GM18907 (cell line): ENCODE data around the gene PGAP3.
A peak's percentile ranks its signal among the peaks of the same experiment; 100 is the strongest.

ENCODE experiments used
- ATAC-seq: cut with Tn5 transposase; IDR thresholded peaks from one replicate; pipeline ENCODE4 v1.9.1; 2021; ENCODE audit warnings: mild to moderate bottlenecking, moderate library complexity; ENCODE audit not compliant: unreplicated experiment

Gene PGAP3

DNA sequence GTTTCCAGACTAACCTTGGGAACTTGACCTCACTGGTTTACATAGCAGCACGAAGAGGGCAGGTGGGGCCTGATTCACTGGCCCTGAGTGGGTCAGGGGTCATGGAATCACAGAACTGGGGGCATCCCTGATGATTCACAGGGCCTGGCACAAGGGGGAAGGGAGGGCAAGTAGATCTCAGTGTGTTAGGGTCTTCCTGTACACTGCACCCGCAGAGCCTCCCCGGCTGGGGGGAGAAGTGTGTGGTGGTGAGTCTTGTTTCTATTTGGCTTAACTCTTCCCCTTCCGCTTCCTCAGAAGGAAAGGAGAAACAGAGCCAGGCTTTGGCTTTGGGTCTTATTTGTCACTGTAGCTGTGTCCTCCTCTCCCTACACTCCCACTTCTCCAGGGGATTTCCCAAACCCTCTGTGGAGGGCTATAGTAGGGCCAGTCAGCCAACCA is 47.2 kb downstream of the PGAP3 start:
- ATAC-seq: no peak

DNA sequence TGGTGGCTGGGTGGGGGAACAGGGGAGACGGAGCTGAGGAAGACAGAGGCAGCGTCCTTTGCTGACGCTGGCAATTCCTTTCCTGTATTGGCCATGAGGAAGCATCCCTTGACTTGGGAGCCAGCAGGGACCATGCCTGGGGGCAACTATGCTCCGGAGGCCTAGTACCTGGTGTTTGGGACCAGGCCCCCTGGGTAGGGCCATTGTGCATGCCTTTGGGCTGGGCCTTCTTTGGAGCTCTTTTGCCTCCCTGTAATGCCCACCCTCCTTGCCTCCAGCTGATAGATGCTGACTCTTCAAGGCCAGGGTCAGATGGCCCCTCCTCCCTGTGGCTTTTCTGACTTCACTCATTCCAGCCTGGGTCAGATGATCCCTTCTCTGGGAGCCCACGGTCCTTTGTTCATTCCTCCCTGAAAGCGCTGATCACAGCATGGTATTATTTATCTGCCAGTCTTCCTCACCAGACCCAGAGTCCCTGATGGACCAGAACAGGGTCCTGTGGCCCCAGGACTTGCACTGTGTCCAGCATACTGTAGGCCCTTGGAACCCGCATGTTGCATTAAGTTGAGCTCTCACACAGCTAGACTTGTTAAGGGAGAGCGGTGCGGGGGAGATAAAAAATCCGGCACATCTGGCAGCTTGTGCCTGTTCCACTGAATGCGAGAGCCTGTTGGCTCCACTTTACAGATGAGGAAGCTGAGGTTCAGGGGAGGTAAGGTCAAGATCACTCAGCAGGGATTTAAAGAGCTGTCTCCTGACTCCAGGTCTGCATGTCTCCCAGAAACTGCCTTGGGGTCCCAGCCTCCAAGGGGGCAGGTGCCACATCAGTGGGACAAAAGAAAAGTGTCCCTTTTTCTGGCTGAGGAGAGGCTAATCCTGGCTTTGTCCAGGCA is 48.0 kb downstream of the PGAP3 start:
- ATAC-seq: no peak

DNA sequence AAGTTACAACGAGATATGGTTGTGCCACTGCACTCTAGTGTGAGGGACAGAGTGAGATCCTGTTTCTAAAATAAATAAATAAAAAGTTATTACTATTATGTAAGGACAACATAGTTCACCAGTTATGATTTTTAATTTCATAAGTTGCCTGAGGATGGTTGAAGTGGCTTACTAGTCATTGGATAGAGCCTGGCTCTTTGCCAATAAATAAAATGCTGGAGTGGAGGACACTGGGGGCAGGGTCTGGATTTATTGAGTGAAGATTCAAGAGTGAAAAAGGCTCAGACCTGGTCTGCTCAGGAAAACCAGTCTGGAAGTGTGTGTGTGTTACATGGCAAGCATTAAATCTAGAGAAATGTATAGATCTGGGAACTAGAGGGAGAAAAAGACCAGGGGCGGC is 48.8 kb downstream of the PGAP3 start:
- no peak for ATAC-seq

DNA sequence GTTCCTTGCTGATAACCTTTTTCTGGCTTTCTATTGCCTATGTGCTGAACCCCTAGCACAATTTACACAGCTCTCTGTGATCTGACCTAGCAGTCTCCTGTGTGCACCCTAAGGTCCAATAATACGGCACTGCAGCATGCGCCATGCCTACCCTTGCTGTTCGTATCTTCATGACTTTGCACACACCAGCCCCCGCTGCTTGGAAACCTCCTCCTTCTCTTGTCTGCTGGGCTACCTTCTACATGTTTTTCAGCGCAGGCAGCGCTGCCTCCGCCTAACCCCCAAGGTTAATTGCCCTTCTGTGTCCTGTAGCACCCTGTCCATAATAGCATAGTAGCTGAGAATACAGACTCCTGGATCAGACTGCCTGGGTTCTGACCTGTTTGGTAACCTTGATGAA is 49.5 kb downstream of the PGAP3 start:
- ATAC-seq: no peak

DNA sequence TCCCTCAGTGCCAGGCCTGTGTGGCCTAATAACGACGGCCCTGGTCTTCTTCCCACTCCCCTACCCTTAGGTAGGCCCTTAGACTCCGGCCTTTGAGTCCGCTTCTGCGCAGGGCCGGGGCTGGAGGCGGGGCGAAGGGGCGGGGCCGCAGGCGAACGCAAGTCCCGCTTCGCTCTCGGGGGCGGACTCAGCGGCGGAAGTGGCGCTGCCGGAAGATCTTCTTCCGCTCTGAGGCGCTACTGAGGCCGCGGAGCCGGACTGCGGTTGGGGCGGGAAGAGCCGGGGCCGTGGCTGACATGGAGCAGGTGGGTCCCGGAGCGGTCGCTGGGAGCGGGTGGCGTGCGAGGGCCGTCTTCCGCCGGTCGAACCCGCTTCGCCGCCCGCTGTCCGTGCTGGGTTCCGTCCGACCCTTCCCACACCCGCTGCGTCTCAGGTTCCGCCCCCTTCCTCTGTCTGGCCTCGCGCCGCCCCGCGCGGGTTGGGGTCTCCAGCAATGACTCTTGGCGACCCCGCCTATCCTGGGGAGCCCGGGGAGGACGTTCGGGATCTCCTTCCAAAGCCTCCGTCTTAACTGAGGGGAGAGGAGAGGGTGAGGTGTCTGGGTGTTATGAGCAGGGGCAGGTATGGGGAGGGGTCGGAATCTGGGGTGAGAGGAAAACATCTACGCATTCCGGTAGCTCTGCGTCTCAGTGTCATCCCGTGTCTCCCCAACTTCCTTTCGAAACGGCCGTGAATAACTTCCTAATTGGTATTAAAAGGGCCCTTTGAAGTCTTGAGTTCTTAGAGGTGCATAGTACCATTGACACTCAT is 50.7 kb downstream of the PGAP3 start, which contains the start of gene STARD3:
Gene STARD3 (plus strand): TSS at position 218 of the 810 bp plus-strand sequence. CDS start 16,388 bp downstream, outside the sequence.
- peak; percentile 66 for ATAC-seq

DNA sequence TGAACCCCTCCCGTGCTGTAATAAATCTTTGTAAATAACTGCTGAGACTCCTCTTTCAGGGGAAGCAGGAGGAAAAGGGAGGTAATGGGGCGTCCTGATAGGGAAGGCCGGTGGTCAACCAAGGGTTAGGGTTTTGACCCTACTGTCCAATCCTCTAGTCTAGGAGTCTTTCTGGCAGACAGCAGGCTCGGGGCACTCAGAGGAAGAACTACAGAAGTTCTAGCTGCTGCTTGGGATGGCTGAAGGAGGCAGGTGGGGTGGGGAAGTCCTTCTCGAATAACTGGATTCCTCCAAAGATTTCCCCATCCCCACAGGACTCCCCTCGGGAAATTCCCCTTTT is 51.3 kb downstream of the PGAP3 start:
- ATAC-seq: peak; percentile 15

DNA sequence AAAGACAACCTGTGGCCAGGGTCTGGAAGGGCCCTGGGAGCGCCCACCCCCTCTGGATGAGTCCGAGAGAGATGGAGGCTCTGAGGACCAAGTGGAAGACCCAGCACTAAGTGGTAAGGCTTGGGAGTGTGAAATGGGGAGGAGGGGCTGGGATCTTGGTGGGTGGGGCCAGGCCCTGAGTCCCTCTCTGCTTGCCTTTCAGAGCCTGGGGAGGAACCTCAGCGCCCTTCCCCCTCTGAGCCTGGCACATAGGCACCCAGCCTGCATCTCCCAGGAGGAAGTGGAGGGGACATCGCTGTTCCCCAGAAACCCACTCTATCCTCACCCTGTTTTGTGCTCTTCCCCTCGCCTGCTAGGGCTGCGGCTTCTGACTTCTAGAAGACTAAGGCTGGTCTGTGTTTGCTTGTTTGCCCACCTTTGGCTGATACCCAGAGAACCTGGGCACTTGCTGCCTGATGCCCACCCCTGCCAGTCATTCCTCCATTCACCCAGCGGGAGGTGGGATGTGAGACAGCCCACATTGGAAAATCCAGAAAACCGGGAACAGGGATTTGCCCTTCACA is 52.2 kb downstream of the PGAP3 start:
- ATAC-seq: no peak

DNA sequence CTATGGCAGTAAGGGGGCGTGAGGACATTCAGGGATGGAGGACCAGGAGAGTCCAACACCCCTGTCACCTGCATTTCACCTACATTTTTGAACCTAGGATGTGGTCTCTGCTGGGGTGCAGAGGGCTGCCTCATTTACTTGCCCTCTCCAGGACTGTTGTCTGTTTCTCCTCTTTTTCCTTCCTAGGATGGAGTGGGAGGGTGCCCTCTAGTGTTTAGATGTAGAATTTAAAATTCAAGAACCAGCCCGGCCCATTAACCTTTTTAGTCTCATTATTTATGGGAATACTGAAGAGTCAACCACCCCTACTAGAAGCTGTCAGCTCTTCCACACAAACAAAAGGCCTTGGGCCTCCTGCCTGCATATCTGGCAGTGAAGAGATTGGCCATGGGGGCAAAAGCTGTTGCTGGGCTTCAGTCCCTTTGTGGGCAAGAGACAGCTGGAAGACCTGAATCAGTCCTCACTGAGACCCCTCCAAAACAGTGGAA is 53.4 kb downstream of the PGAP3 start:
- ATAC-seq: no peak

DNA sequence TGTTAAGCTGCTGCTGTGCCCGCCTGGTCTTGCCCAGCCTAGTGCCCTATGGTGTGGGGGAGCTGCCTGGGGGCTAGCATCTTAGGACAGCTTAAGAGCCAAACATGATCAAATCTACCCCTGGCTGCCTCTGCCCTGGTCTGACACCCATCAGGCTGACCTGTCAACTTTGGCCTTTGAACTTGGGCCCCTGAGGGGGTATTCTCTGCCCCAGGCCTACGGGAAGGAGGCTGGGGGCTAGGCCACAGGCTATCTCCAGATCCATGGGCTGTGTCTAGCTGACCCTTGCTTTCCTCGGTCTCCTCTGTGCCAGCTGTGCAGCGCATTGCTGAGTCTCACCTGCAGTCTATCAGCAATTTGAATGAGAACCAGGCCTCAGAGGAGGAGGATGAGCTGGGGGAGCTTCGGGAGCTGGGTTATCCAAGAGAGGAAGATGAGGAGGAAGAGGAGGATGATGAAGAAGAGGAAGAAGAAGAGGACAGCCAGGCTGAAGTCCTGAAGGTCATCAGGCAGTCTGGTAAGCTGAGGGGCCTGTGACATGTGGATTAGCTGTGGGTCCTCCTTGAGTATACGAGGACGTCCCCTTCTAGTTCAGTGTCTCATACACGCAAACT is 54.2 kb downstream of the PGAP3 start:
- ATAC-seq: no peak

DNA sequence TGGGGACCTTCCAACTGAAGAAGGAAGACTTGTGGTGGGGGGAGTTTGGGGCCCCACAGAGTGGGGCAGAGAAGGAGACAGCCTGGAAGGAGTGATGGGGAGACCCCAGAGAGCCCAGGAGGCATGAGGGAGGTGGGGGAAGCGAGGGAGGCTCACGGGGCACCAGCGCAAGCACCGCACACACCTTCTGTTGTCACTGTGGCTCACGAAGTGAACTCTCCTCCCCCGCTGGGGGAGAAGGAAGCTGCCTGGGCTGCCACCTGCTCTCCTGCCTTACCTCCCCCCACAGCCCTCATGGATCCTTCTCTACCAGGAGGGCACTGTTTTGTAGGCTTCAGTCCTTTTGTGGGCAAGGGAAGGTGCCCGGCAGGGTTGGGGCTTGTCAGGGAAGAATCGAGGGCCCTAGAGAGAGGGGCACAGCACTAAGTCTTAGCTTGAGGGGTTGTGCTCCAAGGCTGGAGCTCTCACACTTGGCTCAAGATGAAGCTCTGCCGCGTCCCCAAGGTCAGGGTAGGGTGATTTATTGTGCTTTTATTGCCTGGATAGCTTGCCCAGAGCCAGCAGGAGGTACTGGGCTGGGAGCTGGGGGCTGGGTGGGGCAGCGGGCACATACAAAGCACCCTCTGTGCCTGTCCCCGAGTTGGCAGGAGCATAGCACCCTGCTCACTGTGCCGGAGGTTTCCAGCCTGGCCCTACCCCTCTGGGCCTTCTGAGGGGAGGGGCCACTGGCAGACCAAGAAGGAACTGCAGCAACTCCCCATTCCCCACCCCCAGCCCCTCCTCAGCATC is 55.5 kb downstream of the PGAP3 start:
- ATAC-seq: no peak

DNA sequence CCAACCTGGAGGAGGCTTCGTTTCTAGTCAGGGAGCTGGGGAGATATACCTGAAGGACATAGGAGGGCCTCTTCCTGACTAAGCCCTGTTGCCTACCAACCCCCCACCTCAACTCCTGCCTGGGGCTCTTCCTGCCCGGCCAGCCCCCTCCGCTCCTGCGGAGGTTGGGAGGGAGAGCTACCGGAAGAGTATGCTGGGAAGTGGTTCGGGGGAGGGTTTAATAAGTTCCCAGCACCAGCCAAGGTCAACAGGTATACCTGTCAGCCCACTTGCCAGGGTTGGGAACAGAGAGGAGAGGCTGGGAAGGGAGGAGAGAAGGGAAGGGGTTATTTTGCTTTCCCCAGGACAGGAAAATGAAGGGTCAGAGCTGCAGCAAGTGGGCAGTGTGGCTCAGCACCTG is 56.5 kb downstream of the PGAP3 start:
- ATAC-seq: no peak

DNA sequence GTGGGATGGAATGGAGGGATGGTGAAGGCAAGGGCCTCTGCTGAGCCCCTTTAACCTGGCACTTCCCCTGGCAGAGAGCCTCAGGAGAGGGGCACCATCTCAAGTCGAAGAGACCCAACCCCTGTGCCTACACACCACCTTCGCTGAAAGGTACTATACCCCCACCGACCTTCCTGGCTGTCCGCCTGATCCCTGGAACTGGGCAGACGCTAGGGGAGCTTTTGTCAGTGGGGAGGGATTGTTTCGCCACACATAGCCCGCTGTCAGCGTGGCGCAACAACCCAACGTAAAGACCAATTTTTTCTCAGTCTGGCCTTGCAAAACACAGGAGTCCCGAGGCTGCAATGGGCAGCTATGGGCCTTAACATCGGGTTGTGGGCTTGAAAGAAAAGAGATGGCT is 58.0 kb downstream of the PGAP3 start:
- no peak for ATAC-seq

DNA sequence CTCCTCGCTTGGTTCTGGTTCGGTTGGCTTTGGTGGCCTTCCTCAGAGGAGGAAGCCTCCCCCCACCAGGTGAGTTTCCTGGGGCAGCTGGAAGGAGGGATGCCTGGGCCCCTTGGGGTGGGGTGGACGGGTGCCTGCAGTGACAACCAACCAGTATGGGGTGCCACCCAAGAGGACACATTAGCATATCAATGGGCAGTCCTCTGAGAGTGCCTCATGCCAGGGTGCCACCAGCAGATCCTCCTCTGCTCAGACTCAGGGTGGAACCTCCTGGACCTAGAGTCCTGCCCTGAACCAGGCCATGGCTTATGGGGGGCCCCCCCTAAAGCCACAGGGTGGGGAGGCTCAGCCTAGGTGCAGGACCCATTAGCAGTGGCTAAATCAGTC is 58.4 kb downstream of the PGAP3 start:
- no peak for ATAC-seq

DNA sequence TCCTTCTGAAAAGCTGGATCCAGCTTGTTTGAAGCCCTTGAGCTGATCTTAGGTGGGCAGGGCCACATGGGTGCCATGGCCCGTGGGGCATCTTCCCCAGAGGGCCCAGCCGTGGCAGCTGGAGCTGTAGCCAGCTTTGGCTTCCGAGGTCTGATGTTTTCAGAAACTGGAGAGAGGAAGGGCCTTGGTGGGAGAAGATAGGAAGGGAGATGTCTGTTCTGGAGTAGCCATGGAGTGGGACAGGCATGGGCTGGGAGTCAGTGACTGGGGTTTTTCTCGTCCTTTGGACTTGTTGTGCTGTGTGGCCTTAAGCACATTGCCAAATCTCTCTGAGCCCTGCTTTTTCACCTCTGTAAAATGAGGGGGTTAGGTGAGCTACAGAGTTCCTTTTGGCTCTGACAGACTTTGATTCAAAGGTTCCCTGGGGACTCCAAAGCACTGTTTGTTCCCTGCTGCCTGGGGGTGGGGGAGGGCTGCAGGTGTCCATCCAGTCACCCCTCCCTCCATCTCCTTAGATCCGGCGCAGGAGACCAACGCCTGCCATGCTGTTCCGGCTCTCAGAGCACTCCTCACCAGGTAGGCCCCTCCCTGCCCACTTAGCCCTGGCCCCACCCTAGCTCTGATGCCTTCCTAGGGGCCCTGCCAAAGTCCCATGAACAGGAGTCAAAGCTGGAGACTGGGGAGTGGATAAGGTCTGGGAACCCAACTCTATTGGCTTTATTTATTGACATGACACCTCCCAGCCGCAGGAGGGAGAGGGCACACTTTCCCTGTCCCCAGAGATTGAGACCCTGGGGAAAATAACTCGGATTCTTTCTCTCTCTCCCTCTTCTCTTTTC is 59.0 kb downstream of the PGAP3 start:
- ATAC-seq: no peak

DNA sequence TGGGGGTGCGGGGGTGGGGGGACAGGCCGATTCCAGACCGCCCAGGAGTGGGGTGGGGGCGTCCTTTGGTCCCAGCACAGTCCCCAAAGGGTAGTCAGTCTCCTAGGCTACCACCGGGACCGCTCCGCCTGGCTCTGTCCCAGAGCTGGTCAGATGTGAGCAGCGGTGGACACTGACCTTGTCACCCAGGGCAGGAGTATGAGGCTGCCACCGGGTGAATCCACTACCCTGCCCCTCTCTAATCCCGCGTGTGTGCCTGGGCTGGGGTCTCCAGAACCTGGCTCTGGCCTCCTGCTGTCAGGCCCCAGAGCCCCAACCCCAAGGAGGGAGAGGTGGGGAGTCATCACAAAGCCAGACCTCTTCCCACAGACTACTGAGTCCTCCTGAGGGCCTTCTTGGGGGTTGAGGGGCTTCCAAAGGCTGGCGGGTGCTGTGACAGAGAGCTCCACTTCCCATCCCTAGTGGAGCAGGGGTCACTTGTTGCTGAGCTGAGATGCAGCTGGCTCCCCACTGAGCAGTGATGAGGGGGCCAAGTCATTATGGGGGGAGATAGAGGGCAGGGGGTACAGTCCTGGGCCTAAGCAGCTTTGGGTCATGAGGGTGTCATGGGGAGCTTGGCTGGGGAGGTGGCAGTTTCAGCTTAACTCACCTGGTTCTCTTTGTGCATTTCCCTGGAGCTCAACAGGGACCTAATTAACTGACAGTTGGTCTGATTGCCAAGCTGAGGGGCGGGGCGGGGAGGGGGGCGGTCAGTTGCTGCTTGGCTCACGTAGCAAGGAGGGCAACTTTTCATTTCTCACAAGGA is 59.9 kb downstream of the PGAP3 start:
- no peak for ATAC-seq

DNA sequence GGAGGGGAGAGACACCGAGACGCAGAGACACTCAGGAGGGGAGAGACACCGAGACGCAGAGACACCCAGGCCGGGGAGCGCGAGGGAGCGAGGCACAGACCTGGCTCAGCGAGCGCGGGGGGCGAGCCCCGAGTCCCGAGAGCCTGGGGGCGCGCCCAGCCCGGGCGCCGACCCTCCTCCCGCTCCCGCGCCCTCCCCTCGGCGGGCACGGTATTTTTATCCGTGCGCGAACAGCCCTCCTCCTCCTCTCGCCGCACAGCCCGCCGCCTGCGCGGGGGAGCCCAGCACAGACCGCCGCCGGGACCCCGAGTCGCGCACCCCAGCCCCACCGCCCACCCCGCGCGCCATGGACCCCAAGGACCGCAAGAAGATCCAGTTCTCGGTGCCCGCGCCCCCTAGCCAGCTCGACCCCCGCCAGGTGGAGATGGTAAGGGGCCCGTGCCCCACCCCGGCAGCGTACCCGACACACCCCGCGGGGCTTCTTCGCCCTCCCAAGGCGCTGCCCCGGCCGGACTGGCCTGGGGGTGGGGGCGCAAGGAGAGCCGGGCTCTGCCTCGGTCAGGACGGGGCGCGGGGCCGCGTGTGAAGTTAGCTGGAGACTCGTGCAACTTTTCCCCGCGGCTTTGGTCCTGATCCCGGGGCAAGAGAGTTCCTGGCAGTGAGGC is 60.7 kb downstream of the PGAP3 start:
- no peak for ATAC-seq

DNA sequence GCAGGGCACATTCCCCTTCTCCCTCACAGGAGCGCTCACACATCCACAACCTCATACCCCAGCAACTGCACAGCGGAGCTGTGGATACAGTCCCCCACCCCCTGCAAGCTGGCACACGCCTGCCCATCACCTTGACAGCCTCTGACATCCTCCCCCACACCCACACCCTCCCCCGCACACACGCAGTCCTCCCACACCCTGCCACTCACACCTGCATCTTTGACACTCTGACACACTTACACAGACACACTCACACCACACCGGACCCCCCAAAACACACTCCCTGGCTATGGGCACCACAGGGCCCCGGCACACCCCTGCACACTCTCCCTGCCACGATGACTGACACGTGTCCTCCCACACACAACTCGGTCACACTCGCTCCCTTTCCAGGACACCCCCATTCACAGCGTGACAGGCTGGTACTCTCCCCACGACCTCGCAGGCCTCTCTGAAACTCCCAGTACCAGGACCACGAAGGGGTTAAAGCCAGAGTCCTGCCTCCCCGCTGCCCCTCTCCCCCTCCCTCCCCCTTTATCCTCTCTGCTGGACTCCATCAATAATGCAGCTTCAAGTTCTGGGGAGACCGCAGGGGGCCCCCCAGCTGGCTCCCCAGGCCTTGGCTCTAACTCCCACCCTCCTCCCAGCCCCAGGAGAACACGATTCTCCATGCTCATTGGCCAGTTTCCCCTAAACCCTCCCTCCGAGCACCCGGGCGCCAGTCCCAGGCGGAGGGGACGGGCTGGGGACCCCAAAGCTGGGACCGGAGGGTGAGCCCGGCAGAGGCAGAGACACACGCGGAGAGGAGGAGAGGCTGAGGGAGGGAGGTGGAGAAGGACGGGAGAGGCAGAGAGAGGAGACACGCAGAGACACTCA is 61.4 kb downstream of the PGAP3 start, which contains the start of gene PPP1R1B:
Gene PPP1R1B (plus strand): TSS at position 782 of the 876 bp plus-strand sequence. CDS start 441 bp downstream, outside the sequence.
- ATAC-seq: no peak
